Rectal smooth muscle tissue (tissue), 1 donor: Measurements from ENCODE around the gene NUDT12.
A peak's percentile ranks its signal among the peaks of the same experiment; 100 is the strongest.

Experiments
- H3K27ac ChIP-seq: one replicate; pipeline ENCODE4 v1.7.0; 2013; ENCODE audit warnings: low read depth, low read length, inconsistent platforms
- H3K27me3 ChIP-seq: one replicate; pipeline ENCODE4 v1.7.0; 2013; ENCODE audit warnings: low read length; ENCODE audit not compliant: control insufficient read depth, insufficient read depth
- H3K36me3 ChIP-seq: one replicate; pipeline ENCODE4 v1.7.0; 2013; ENCODE audit warnings: low read length; ENCODE audit not compliant: control insufficient read depth, insufficient read depth
- H3K4me1 ChIP-seq: one replicate; pipeline ENCODE4 v1.7.0; 2013; ENCODE audit warnings: low read length; ENCODE audit not compliant: control insufficient read depth, insufficient read depth
- H3K4me3 ChIP-seq: one replicate; pipeline ENCODE4 v1.7.0; 2013; ENCODE audit warnings: low read length
- H3K9ac ChIP-seq: one replicate; pipeline ENCODE4 v1.7.0; 2013; ENCODE audit warnings: low read length

Gene NUDT12

GRCh38 chr5:103572454-103572853 is 9.9 kb upstream of the NUDT12 start:
- H3K27me3 ChIP-seq: no peaks in the 10 kb centered on the region
- no peak overlapping the region for H3K27ac ChIP-seq
- no peak overlapping the region for H3K9ac ChIP-seq
- H3K36me3 ChIP-seq: no peaks in the 10 kb centered on the region
- H3K4me3 ChIP-seq: no peak overlapping the region
- no peaks in the 10 kb centered on the region for H3K4me1 ChIP-seq

DNA sequence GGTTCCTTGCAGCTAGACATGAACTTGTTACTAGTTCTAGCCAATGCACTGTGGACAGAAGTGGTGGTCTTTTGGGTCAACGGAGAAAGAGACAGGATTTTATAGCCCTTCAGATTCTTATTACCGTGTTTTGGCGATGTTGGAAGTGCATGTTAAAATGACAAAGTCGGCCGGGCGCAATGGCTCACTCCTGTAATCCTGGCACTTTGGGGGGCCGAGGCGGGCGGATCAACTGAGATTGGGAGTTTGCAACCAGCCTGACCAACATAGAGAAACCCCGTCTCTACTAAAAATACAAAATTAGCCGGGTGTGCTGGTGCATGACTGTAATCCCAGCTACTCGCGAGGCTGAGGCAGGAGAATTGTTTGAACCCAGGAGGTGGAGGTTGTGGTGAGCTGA is 9.1 kb upstream of the NUDT12 start:
- Histone ChIP-seq H3K27ac (no peak overlapping the region), H3K4me3 (no peak overlapping the region), H3K4me1 (no peaks in the 10 kb centered on the region)

DNA sequence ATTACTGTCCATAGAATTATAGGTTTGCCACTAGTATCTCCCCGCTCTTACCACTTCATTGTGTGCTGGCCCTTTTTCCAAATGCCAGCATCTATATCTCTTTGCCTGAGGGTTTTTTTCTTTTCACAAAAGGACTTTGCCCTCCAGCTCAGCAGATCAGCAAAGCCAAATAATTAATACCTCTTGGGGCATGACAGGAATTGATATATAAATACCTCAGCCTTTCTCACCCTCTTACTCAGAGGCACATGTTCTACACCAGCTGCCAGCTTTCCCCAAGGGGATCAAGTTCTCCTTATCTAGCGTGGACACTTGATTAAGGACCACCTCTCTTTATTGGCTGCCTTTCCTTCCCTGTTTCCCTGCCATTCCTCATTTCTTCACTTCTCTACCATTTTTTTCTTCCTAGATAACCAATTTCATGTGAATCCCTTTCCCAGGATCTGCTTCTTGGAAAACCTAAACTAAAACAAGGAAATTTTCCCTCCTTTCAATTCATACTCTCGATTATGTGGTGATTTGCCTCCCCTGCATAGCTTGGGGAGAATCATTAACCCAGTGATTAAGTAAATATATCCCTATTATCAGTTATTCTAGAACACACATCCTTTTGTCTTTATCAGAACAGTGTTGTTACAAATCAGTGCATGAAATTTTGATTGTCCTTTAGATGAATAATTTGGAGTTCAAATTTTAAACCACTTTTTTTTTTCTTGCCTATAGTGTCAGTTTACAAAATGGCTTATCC is 6.9 kb upstream of the NUDT12 start:
- Histone ChIP-seq H3K27me3 (no peaks in the 10 kb centered on the region), H3K4me3 (no peak overlapping the region), H3K27ac (no peak overlapping the region), H3K4me1 (no peaks in the 10 kb centered on the region), H3K36me3 (no peaks in the 10 kb centered on the region), H3K9ac (no peak overlapping the region)

More for the DNA sequence above, 9.1 kb upstream of the NUDT12 start:
- Histone ChIP-seq H3K9ac (no peak overlapping the region), H3K36me3 (no peaks in the 10 kb centered on the region), H3K27me3 (no peaks in the 10 kb centered on the region)

GRCh38 chr5:103565719-103566118 is 3.1 kb upstream of the NUDT12 start:
- H3K4me1 ChIP-seq: peaks cover 4% of the 10 kb centered on the region
- no peak overlapping the region for H3K27ac ChIP-seq
- no peaks in the 10 kb centered on the region for H3K27me3 ChIP-seq
- no peak overlapping the region for H3K4me3 ChIP-seq
- H3K36me3 ChIP-seq: no peaks in the 10 kb centered on the region
- H3K9ac ChIP-seq: no peak overlapping the region

GRCh38 chr5:103561685-103562452 is 720 bp downstream of the NUDT12 start:
- Histone ChIP-seq H3K36me3 (no peaks in the 10 kb centered on the region), H3K9ac (peak overlapping the region; percentile 94), H3K4me1 (peaks cover 4% of the 10 kb centered on the region), H3K27ac (peak overlapping the region; percentile 94), H3K27me3 (no peaks in the 10 kb centered on the region), H3K4me3 (peak overlapping the region; percentile 85)

- Histone ChIP-seq H3K4me3 (no peak overlapping the region), H3K9ac (no peak overlapping the region), H3K36me3 (no peaks in the 10 kb centered on the region), H3K27ac (no peak overlapping the region), H3K4me1 (peaks cover 4% of the 10 kb centered on the region), H3K27me3 (no peaks in the 10 kb centered on the region)
Measured at GRCh38 chr5:103560826-103561225, 1.8 kb downstream of the NUDT12 start.

DNA sequence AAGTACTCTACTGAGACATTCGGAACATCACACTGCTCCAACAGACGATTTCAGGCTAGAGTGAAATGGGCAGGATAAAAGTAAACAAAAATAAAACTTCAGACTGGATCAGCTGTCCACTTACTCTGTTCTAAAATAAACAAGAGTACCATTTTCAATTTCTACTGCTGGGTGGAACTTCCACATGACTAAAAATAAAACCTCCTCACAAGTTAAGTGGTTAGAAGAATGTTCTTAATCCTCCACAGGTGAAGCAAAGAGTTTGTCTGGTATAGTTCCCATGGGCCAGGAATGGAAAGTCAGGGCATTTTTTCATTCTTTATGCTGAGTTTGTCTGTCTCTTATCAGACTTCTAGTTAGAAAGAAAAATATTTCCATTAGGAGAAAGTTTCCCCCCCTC is 15.7 kb downstream of the NUDT12 start:
- Histone ChIP-seq H3K27me3 (no peaks in the 10 kb centered on the region), H3K4me1 (peaks cover 2% of the 10 kb centered on the region), H3K9ac (no peak overlapping the region), H3K27ac (no peak overlapping the region), H3K36me3 (no peaks in the 10 kb centered on the region), H3K4me3 (no peak overlapping the region)

DNA sequence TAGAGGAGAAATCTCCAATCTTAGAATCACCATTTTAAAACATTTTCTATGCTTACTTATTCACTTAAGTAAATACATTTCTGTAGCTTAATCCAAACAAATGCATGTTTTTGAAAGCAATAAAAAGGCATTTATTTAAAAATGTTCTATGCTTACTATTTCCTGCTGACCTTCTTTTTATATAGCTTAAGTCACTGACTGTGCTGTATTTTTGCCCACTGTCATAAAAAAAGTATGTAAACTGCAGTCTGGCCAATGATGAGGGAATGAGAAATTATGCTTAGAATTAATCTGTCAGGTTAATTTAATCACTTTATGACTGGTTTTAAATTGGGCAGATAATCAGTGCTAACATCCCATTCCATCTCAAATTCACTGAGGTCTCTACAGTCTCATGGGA is 20.1 kb downstream of the NUDT12 start:
- Histone ChIP-seq H3K27ac (no peak overlapping the region), H3K4me3 (no peak overlapping the region), H3K27me3 (no peaks in the 10 kb centered on the region), H3K9ac (no peak overlapping the region), H3K36me3 (no peaks in the 10 kb centered on the region), H3K4me1 (peaks cover 2% of the 10 kb centered on the region)

- no peak overlapping the region for H3K27ac ChIP-seq
- no peaks in the 10 kb centered on the region for H3K27me3 ChIP-seq
- no peaks in the 10 kb centered on the region for H3K36me3 ChIP-seq
- peaks cover 2% of the 10 kb centered on the region for H3K4me1 ChIP-seq
- no peak overlapping the region for H3K4me3 ChIP-seq
- no peak overlapping the region for H3K9ac ChIP-seq
Measured at GRCh38 chr5:103541569-103541968, 21.0 kb downstream of the NUDT12 start.

GRCh38 chr5:103541114-103541513 is 21.5 kb downstream of the NUDT12 start:
- Histone ChIP-seq H3K27me3 (no peaks in the 10 kb centered on the region), H3K4me3 (no peak overlapping the region), H3K36me3 (no peaks in the 10 kb centered on the region), H3K27ac (no peak overlapping the region), H3K4me1 (peaks cover 2% of the 10 kb centered on the region), H3K9ac (no peak overlapping the region)

DNA sequence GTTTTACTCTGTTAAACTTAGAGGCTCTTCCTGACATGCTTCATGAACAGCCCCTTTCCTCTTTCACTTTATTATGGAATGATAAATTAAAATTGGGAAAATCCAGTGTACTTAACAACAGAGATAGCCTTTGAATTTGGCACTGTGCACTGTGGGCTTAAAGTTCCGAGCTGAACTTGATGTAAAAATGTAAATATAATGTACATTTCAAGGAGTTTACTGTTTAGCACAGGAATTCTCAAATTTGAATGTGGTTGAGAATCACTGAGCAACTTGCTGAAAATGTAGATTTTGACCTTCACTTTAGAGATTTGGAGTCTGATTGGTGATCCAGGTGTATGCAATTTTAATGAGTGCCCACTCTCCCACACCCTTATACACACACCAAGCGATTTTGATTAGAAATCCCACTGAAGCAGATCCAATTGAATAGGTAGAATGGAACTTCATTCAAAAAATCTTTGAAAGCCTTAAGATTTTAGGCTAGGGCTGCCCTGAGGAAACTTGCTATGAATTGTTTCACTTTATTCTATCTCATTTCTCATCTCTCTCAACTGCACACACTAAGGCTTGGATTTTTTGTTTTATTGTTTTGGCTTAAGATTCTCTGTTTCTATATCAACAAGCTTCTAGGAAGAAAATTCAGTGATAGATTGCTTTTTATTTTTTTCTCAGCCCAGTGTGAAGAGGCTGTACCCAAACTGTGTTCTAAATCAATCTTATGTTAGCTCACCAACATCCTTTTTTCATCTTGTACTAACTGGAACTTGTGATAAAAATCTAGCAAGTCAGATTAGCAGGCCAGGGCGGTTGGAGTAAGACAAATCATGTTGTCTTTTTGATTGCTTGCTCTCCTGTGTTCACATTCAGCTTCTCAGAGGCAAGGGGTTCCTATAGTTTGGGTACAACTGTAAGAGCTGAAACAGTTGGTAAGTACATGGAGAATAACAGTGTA is 22.9 kb downstream of the NUDT12 start:
- Histone ChIP-seq H3K27ac (no peak overlapping the region), H3K4me3 (no peak overlapping the region), H3K4me1 (peaks cover 2% of the 10 kb centered on the region), H3K36me3 (no peaks in the 10 kb centered on the region), H3K27me3 (no peaks in the 10 kb centered on the region), H3K9ac (no peak overlapping the region)

- no peaks in the 10 kb centered on the region for H3K4me1 ChIP-seq
- H3K4me3 ChIP-seq: no peak overlapping the region
- no peaks in the 10 kb centered on the region for H3K27me3 ChIP-seq
- H3K36me3 ChIP-seq: no peaks in the 10 kb centered on the region
- no peak overlapping the region for H3K27ac ChIP-seq
- no peak overlapping the region for H3K9ac ChIP-seq
Measured at GRCh38 chr5:103532086-103532734, 30.4 kb downstream of the NUDT12 start.
